SK-N-SH (cell line): ENCODE data around the gene FAM20B. TPM values are rescaled to one million over a fixed set of nuclear protein-coding genes. Genes with fewer than 3 reads are reported as not detected.

Experiments used
- CTCF ChIA-PET: fragments of 300-600, 350-600 bp; formaldehyde crosslinking; extraction: SDS; loops from one replicate; lab custom pipeline; 2021; lab: Yijun Ruan, JAX
- POLR2A ChIA-PET: fragments of 350-600 bp; sonication (Branson Sonifier 250); formaldehyde crosslinking; extraction: SDS; loops from one replicate; lab custom pipeline; 2020; ENCODE audit warnings: antibody characterized with exemption, inconsistent platforms; lab: Yijun Ruan, JAX
- DNase-seq: peaks from one replicate; pipeline ENCODE4 v3.0.0; 2012
- H2AFZ ChIP-seq: fragments of 200-600 bp; sonication (generic); 2 replicates; pipeline ENCODE4 v1.8.1; 2016; ENCODE audit warnings: antibody characterized with exemption, mild to moderate bottlenecking, low read depth
- H3F3A ChIP-seq: fragments of 200-600 bp; sonication (generic); replicated peaks from 2 replicates; pipeline ENCODE3; 2016; ENCODE audit warnings: antibody characterized with exemption, mild to moderate bottlenecking; ENCODE audit not compliant: insufficient read depth
- H3K27ac ChIP-seq, 2 experiments: fragments of 200-500 bp in 1 of 2; fragments of 200-600 bp in 1 of 2; sonication (Bioruptor generic) in 1 of 2; sonication (generic), shearing (Covaris generic) in 1 of 2; 2 replicates each; pipeline versions ENCODE4 v1.5.1 to v1.6.1; 2014 to 2016; ENCODE audit warnings: low read depth in 2 of 2, inconsistent platforms in 1 of 2, low read length in 1 of 2, mild to moderate bottlenecking in 1 of 2, mixed read lengths in 1 of 2
- H3K27me3 ChIP-seq: fragments of 200-600 bp; sonication (generic), shearing (Covaris generic); 2 replicates; pipeline ENCODE4 v1.6.1; 2016; ENCODE audit warnings: mixed run types; ENCODE audit not compliant: insufficient read depth
- H3K36me3 ChIP-seq, 2 experiments: fragments of 200-500 bp in 1 of 2; fragments of 200-600 bp in 1 of 2; sonication (Bioruptor generic) in 1 of 2; sonication (generic) in 1 of 2; replicated peaks in 1 of 2; 2 replicates each; pipeline versions ENCODE3 to v1.5.1; 2014 to 2016; ENCODE audit warnings: low read length in 1 of 2, mild to moderate bottlenecking in 1 of 2; ENCODE audit not compliant: insufficient read depth in 2 of 2, control insufficient read depth in 1 of 2
- H3K4me1 ChIP-seq, 2 experiments: fragments of 200-500 bp in 1 of 2; fragments of 200-600 bp in 1 of 2; sonication (Bioruptor generic) in 1 of 2; sonication (generic), shearing (Covaris generic) in 1 of 2; 2 replicates each; pipeline versions ENCODE4 v1.5.1 to v1.6.1; 2014 to 2016; ENCODE audit warnings: low read depth in 1 of 2, low read length in 1 of 2, mixed run types in 1 of 2; ENCODE audit not compliant: insufficient read depth in 2 of 2, control insufficient read depth in 1 of 2
- H3K4me2 ChIP-seq: fragments of 200-600 bp; sonication (generic), shearing (Covaris generic); 2 replicates; pipeline ENCODE4 v1.6.1; 2017; ENCODE audit warnings: mixed run types
- H3K4me3 ChIP-seq, 2 experiments: fragments of 200-500 bp in 1 of 2; fragments of 200-600 bp in 1 of 2; sonication (Bioruptor generic) in 1 of 2; sonication (generic), shearing (Covaris generic) in 1 of 2; 2 replicates each; pipeline versions ENCODE4 v1.5.1 to v1.8.1; 2014 to 2016; ENCODE audit warnings: low read depth in 2 of 2, inconsistent platforms in 1 of 2, low read length in 1 of 2, mild to moderate bottlenecking in 1 of 2, mixed read lengths in 1 of 2, moderate library complexity in 1 of 2
- H3K79me2 ChIP-seq: fragments of 200-600 bp; sonication (generic); 2 replicates; pipeline ENCODE4 v1.8.1; 2017; ENCODE audit warnings: mild to moderate bottlenecking; ENCODE audit not compliant: insufficient read depth
- H3K9ac ChIP-seq: fragments of 200-600 bp; sonication (generic); 2 replicates; pipeline ENCODE4 v1.6.1; 2017; ENCODE audit warnings: mixed run types
- H3K9me2 ChIP-seq: fragments of 200-600 bp; sonication (generic); 2 replicates; pipeline ENCODE4 v1.6.1; 2017; ENCODE audit warnings: mixed run types
- H3K9me3 ChIP-seq: fragments of 200-600 bp; sonication (generic); 2 replicates; pipeline ENCODE4 v1.6.1; 2017; ENCODE audit warnings: mixed run types, mild to moderate bottlenecking, moderate library complexity
- H4K20me1 ChIP-seq: fragments of 200-600 bp; sonication (generic); 2 replicates; pipeline ENCODE4 v1.6.1; 2017; ENCODE audit warnings: mild to moderate bottlenecking, mixed run types; ENCODE audit not compliant: insufficient read depth
- ELF1 ChIP-seq: IDR thresholded peaks from 2 replicates; pipeline ENCODE4 v1.4.0; 2012
- FOSL2 ChIP-seq: IDR thresholded peaks from 2 replicates; pipeline ENCODE4 v1.4.0; 2012; ENCODE audit warnings: low read depth, mild to moderate bottlenecking, moderate library complexity, borderline replicate concordance
- FOXM1 ChIP-seq: IDR thresholded peaks from 2 replicates; pipeline ENCODE4 v1.4.0; 2012; ENCODE audit warnings: low read depth, mild to moderate bottlenecking
- JUND ChIP-seq: IDR thresholded peaks from 2 replicates; pipeline ENCODE4 v1.4.0; 2012
- MEF2A ChIP-seq: IDR thresholded peaks from 2 replicates; pipeline ENCODE4 v1.4.0; 2012; ENCODE audit warnings: low read depth, borderline replicate concordance
- NFIC ChIP-seq: IDR thresholded peaks from 2 replicates; pipeline ENCODE4 v1.4.0; 2012; ENCODE audit warnings: borderline replicate concordance
- PBX3 ChIP-seq: IDR thresholded peaks from 2 replicates; pipeline ENCODE4; 2012
- RCOR1 ChIP-seq: fragments of 150-350 bp; IDR thresholded peaks from 2 replicates; pipeline ENCODE4 v1.6.1; 2017; ENCODE audit warnings: antibody characterized with exemption, low read length
- REST ChIP-seq: IDR thresholded peaks from 2 replicates; pipeline ENCODE4 v1.6.1; 2012; ENCODE audit warnings: mild to moderate bottlenecking, low read depth, low read length, moderate library complexity
- RXRA ChIP-seq: IDR thresholded peaks from 2 replicates; pipeline ENCODE4 v1.4.0; 2012; ENCODE audit warnings: low read depth, mild to moderate bottlenecking, borderline replicate concordance
- SIN3A ChIP-seq: IDR thresholded peaks from 2 replicates; pipeline ENCODE4 v1.6.1; 2012; ENCODE audit warnings: low read depth, mild to moderate bottlenecking, low read length, moderate library complexity, borderline replicate concordance
- TEAD4 ChIP-seq: IDR thresholded peaks from 2 replicates; pipeline ENCODE4 v1.4.0; 2012; ENCODE audit warnings: mild to moderate bottlenecking, borderline replicate concordance; ENCODE audit not compliant: insufficient read depth
- ZBTB33 ChIP-seq: IDR thresholded peaks from 2 replicates; pipeline ENCODE4 v1.4.0; 2012; ENCODE audit warnings: low read depth, borderline replicate concordance
- WGBS: methylation state at CpG from one replicate; pipeline ENCODE4 v1.1.6; 2017; ENCODE audit warnings: low lambda C conversion rate; 5-methylcytosine and 5-hydroxymethylcytosine counted together
- polyA plus RNA-seq, 3 experiments: library from polyadenylated mRNA; depleted of rRNA; stranded (reverse); fragments of >200 nt; gene quantifications; 2 replicates each; pipeline ENCODE4 v1.2.3, GENCODE V29; 2012

Gene FAM20B
- polyA plus RNA-seq, 1 of the 3 experiments (the other 2 are of a cell fraction): 14.9 TPM

- H3K27me3 ChIP-seq: no peaks in the 10 kb centered on the region
- H3K4me2 ChIP-seq: no peak overlapping the region
- H3K9ac ChIP-seq: no peak overlapping the region
- H3K4me3 ChIP-seq: no peak overlapping the region
- no peaks in the 10 kb centered on the region for H3K9me2 ChIP-seq
- H2AFZ ChIP-seq: no peak overlapping the region
- 98% methylated on average over 4 of the region's 4 CpGs for WGBS
- peaks cover 0 to 26% of the 10 kb centered on the region in 2 experiments for H3K36me3 ChIP-seq
- POLR2A ChIA-PET: no interaction called here
- DNase-seq: no peak
- H3F3A ChIP-seq: no peaks in the 10 kb centered on the region
- no peak overlapping the region for H3K27ac ChIP-seq
- no peaks in the 10 kb centered on the region for H3K9me3 ChIP-seq
- H4K20me1 ChIP-seq: no peaks in the 10 kb centered on the region
- H3K4me1 ChIP-seq: no peaks in the 10 kb centered on the region
- no peak for TF ChIP-seq TEAD4
- no peak for TF ChIP-seq MEF2A
- TF ChIP-seq RCOR1: no peak
- TF ChIP-seq FOSL2: no peak
- TF ChIP-seq SIN3A: no peak
- TF ChIP-seq PBX3: no peak
- no peak for TF ChIP-seq NFIC
- TF ChIP-seq REST: no peak
- TF ChIP-seq RXRA: no peak
- H3K79me2 ChIP-seq: no peaks in the 10 kb centered on the region
- CTCF ChIA-PET: interaction anchor here (1.5 to 5.2 kb wide), 4 partner anchors 8 to 64 kb away, joined by 3 to 35 read pairs (median 4); no protein-coding TSS in a partner anchor
Measured at GRCh38 chr1:179066471-179066870, 40.8 kb downstream of the FAM20B start.

- Histone ChIP-seq H3K79me2 (no peaks in the 10 kb centered on the region), H3F3A (no peaks in the 10 kb centered on the region), H3K9me2 (no peaks in the 10 kb centered on the region), H3K4me2 (no peak overlapping the region), H3K36me3 (peaks cover 9 to 11% of the 10 kb centered on the region in 2 experiments), H3K4me3 (no peak overlapping the region), H3K9me3 (no peaks in the 10 kb centered on the region), H3K27ac (no peak overlapping the region), H3K27me3 (no peaks in the 10 kb centered on the region), H4K20me1 (no peaks in the 10 kb centered on the region), H3K4me1 (peaks cover 0 to 7% of the 10 kb centered on the region in 2 experiments; a peak in 1 of 4 replicates), H3K9ac (no peak overlapping the region), H2AFZ (no peak overlapping the region)
- DNase-seq: no peak
- CTCF ChIA-PET: interaction anchor here (1.8 to 8.0 kb wide), 3 partner anchors 9 to 292 kb away, joined by 7 to 63 read pairs (median 35); no protein-coding TSS in a partner anchor
- TF ChIP-seq ZBTB33: no peak
- TF ChIP-seq ELF1: no peak
- TF ChIP-seq NFIC: no peak
- 0 out of 2 replicates have a peak, but pooled peaks have one; percentile 7 for TF ChIP-seq FOSL2
- TF ChIP-seq RCOR1: no peak
- TF ChIP-seq JUND: 0 out of 2 replicates have a peak, but pooled peaks have one; percentile 14
- no peak for TF ChIP-seq FOXM1
- TF ChIP-seq, all 33 proteins: peak for 2
- 82% methylated on average over 7 of the region's 7 CpGs for WGBS
- POLR2A ChIA-PET: no interaction called here
Measured at GRCh38 chr1:179077396-179077795, 51.7 kb downstream of the FAM20B start.
